Parathyroid adenoma (tissue), 2 donors: ENCODE results near the gene TDRD10.
A peak's percentile ranks its signal among the peaks of the same experiment; 100 is the strongest.

Source experiments
- H2AFZ ChIP-seq: fragments of 300-600 bp; sonication (generic); one replicate; pipeline ENCODE4 v1.7.0; 2017; ENCODE audit warnings: antibody characterized with exemption, mild to moderate bottlenecking
- H3K27ac ChIP-seq: fragments of 300-600 bp; sonication (generic); one replicate; pipeline ENCODE4 v1.7.0; 2017
- H3K27me3 ChIP-seq: fragments of 300-600 bp; sonication (generic); one replicate; pipeline ENCODE4 v1.7.0; 2017; ENCODE audit warnings: low read length; ENCODE audit not compliant: control insufficient read depth, insufficient read depth
- H3K36me3 ChIP-seq: fragments of 300-600 bp; sonication (generic); one replicate; pipeline ENCODE4 v1.7.0; 2017; ENCODE audit warnings: low read length; ENCODE audit not compliant: control insufficient read depth, insufficient read depth
- H3K4me1 ChIP-seq: fragments of 300-600 bp; sonication (generic); one replicate; pipeline ENCODE4 v1.7.0; 2017; ENCODE audit warnings: control low read depth
- H3K4me2 ChIP-seq: fragments of 300-600 bp; sonication (generic); one replicate; pipeline ENCODE4 v1.7.0; 2017; ENCODE audit warnings: low read length
- H3K4me3 ChIP-seq: fragments of 300-600 bp; sonication (generic); one replicate; pipeline ENCODE4 v1.7.0; 2017; ENCODE audit warnings: low read depth, low read length
- H3K79me2 ChIP-seq: fragments of 300-600 bp; sonication (generic); one replicate; pipeline ENCODE4 v1.7.0; 2017; ENCODE audit warnings: control low read depth
- H3K9ac ChIP-seq: fragments of 300-600 bp; sonication (generic); one replicate; pipeline ENCODE4 v1.7.0; 2017; ENCODE audit warnings: mild to moderate bottlenecking
- H3K9me3 ChIP-seq: fragments of 300-600 bp; sonication (generic); one replicate; pipeline ENCODE4 v1.7.0; 2017; ENCODE audit warnings: low read length; ENCODE audit not compliant: control insufficient read depth
- TF ChIP-seq, protein P1 (sequence below): fragments of 300-600 bp; sonication (generic); IDR thresholded peaks from one replicate; pipeline ENCODE4 v1.7.0; 2017; ENCODE audit warnings: antibody characterized with exemption, mild to moderate bottlenecking
- donor health status: primary hyperparathyroidism.

The TDRD10 gene

DNA sequence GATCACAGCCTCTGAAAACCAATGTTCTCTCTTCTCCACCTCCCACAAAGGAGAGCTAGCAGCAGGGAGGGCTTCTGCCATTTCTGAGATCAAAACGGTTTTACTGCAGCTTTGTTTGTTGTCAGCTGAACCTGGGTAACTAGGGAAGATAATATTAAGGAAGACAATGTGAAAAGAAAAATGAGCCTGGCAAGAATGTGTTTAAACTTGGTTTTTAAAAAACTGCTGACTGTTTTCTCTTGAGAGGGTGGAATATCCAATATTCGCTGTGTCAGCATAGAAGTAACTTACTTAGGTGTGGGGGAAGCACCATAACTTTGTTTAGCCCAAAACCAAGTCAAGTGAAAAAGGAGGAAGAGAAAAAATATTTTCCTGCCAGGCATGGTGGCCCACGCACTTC lies 35.8 kb upstream of the TDRD10 start:
- Histone ChIP-seq H3K9ac (no peak overlapping the region), H3K36me3 (no peaks in the 10 kb centered on the region), H3K27me3 (no peaks in the 10 kb centered on the region), H3K27ac (peak overlapping the region; percentile 51), H3K9me3 (no peaks in the 10 kb centered on the region), H3K79me2 (no peaks in the 10 kb centered on the region), H2AFZ (peak overlapping the region; percentile 16), H3K4me3 (no peak overlapping the region), H3K4me1 (no peaks in the 10 kb centered on the region), H3K4me2 (peak overlapping the region; percentile 29)
- TF ChIP-seq, protein P1, sequence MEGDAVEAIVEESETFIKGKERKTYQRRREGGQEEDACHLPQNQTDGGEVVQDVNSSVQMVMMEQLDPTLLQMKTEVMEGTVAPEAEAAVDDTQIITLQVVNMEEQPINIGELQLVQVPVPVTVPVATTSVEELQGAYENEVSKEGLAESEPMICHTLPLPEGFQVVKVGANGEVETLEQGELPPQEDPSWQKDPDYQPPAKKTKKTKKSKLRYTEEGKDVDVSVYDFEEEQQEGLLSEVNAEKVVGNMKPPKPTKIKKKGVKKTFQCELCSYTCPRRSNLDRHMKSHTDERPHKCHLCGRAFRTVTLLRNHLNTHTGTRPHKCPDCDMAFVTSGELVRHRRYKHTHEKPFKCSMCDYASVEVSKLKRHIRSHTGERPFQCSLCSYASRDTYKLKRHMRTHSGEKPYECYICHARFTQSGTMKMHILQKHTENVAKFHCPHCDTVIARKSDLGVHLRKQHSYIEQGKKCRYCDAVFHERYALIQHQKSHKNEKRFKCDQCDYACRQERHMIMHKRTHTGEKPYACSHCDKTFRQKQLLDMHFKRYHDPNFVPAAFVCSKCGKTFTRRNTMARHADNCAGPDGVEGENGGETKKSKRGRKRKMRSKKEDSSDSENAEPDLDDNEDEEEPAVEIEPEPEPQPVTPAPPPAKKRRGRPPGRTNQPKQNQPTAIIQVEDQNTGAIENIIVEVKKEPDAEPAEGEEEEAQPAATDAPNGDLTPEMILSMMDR, result no peak

DNA sequence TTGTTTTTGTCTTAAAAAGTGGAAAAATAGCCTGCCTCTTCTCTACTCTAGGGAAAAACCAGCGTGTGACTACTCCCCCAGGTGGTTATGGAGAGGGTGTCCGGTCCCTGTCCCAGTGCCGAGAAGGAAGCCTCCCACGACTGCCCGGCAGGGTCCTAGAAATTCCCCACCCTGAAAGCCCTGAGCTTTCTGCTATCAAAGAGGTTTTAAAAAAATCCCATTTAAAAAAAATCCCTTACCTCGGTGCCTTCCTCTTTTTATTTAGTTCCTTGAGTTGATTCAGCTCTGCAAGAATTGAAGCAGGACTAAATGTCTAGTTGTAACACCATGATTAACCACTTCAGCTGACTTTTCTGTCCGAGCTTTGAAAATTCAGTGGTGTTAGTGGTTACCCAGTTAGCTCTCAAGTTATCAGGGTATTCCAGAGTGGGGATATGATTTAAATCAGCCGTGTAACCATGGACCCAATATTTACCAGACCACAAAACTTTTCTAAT lies 35.0 kb upstream of the TDRD10 start:
- no peak overlapping the region for H2AFZ ChIP-seq
- H3K4me1 ChIP-seq, result no peaks in the 10 kb centered on the region
- TF ChIP-seq, protein P1, result no peak
- no peaks in the 10 kb centered on the region for H3K79me2 ChIP-seq
- no peak overlapping the region for H3K4me2 ChIP-seq
- H3K4me3 ChIP-seq, result no peak overlapping the region
- no peak overlapping the region for H3K9ac ChIP-seq
- H3K27me3 ChIP-seq, result no peaks in the 10 kb centered on the region
- no peak overlapping the region for H3K27ac ChIP-seq
- no peaks in the 10 kb centered on the region for H3K9me3 ChIP-seq
- H3K36me3 ChIP-seq, result no peaks in the 10 kb centered on the region

DNA sequence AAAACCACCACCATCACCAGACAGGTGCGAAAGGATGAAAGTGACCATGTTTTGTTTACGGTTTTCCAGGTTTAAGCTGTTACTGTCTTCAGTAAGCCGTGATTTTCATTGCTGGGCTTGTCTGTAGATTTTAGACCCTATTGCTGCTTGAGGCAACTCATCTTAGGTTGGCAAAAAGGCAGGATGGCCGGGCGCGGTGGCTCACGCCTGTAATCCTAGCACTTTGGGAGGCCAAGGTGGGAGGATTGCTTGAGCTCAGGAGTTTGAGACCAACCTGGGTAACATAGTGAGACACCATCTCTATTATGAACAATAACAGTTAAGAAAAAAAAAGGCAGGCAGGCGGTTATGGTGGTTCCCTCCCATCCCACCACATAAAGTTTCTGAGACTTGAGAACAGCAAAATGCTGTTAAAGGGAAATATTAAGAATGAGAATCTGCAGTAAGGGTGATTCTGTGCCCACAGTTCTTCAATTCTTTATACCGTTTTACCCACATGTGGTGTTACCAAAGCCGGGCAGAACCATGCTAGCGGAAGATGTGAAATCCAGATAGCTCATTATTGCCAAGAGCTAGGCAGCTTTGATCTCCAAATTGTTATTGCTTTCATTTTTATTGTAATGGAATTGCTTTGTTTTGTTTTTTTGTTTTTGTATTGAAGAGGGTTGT lies 34.5 kb upstream of the TDRD10 start:
- Histone ChIP-seq H3K4me1 (no peaks in the 10 kb centered on the region), H3K79me2 (no peaks in the 10 kb centered on the region), H3K9me3 (no peaks in the 10 kb centered on the region), H3K4me2 (no peak overlapping the region), H3K27me3 (no peaks in the 10 kb centered on the region), H3K27ac (no peak overlapping the region), H3K36me3 (no peaks in the 10 kb centered on the region), H2AFZ (no peak overlapping the region), H3K9ac (no peak overlapping the region), H3K4me3 (no peak overlapping the region)
- TF ChIP-seq, protein P1, result no peak

DNA sequence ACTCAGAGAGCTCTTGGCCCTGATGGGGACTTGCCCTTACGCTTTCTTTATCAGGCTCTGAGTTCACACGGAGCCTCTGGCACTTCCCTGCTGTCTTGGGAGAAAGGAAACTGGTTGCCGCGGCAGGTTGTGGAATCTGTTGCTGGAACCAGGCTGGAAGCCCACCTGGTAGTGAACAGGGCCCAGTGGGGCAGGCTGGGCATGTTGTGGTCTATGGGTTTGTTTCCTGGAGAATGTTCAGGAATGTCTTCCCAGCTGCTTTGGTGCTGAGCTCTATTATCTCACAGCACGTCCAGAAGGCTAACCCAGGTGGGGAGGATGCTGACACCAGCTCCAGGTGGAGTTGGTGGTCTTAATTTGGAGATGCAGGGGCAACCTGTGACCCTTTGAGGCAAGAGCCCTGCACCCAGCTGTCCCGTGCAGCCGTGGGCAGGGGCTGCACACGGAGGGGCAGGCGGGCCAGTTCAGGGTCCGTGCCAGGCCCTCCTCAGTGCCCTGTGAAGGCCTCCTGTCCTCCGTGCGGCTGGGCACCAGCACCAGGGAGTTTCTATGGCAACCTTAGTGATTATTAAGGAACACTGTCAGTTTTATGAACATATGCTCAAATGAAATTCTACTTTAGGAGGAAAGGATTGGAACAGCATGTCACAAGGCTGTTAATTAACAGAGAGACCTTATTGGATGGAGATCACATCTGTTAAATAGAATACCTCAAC lies 33.3 kb upstream of the TDRD10 start:
- no peak overlapping the region for H3K27ac ChIP-seq
- H3K4me3 ChIP-seq, result no peak overlapping the region
- no peaks in the 10 kb centered on the region for H3K36me3 ChIP-seq
- H3K4me2 ChIP-seq, result no peak overlapping the region
- TF ChIP-seq, protein P1, result no peak
- H3K9me3 ChIP-seq, result no peaks in the 10 kb centered on the region
- no peak overlapping the region for H2AFZ ChIP-seq
- H3K9ac ChIP-seq, result no peak overlapping the region
- H3K79me2 ChIP-seq, result no peaks in the 10 kb centered on the region
- no peaks in the 10 kb centered on the region for H3K27me3 ChIP-seq
- H3K4me1 ChIP-seq, result no peaks in the 10 kb centered on the region
